IMR-90 (cell line): ENCODE data around the gene SSBP3. TPM values are rescaled to one million over a fixed set of nuclear protein-coding genes. Genes with fewer than 3 reads are reported as not detected.

Source experiments
- ATAC-seq: fragments of 200-7000 bp; cut with Tn5 transposase; 2 replicates; pipeline ENCODE4 v1.9.1; 2020; ENCODE audit warnings: low read depth, mild to moderate bottlenecking, moderate library complexity
- BruUV-seq: library from RNA; stranded (reverse); fragments of 400-500 nt; replicated peaks from 2 replicates; lab custom pipeline; 2021; lab: Mats Ljungman, UMichigan
- CTCF ChIA-PET: fragments of 300-600 bp; formaldehyde crosslinking; extraction: SDS; loops from one replicate; lab custom pipeline; 2021; ENCODE audit warnings: antibody characterized with exemption; lab: Yijun Ruan, JAX
- POLR2A ChIA-PET: fragments of 300-600 bp; sonication (Branson Sonifier 250); formaldehyde crosslinking; loops from one replicate; lab custom pipeline; 2022; ENCODE audit warnings: antibody characterized with exemption; ENCODE audit not compliant: unreplicated experiment; lab: Charles Lee
- DNase-seq: peaks from one replicate; pipeline ENCODE4 v3.0.0; 2013
- H2AFZ ChIP-seq: replicated peaks from 2 replicates; pipeline ENCODE3; 2013; ENCODE audit warnings: low read length, mild to moderate bottlenecking; ENCODE audit not compliant: poor library complexity
- H2AK5ac ChIP-seq: 2 replicates; pipeline ENCODE4 v1.6.1; 2013; ENCODE audit warnings: low read depth, low read length, inconsistent platforms
- H2AK9ac ChIP-seq: replicated peaks from 2 replicates; pipeline ENCODE3; 2013; ENCODE audit warnings: mild to moderate bottlenecking, low read depth, low read length, moderate library complexity; ENCODE audit not compliant: poor library complexity
- H2BK120ac ChIP-seq: 2 replicates; pipeline ENCODE4 v1.6.1; 2013; ENCODE audit warnings: low read depth, low read length, inconsistent platforms
- H2BK15ac ChIP-seq: 3 replicates; pipeline ENCODE4 v1.6.1; 2013; ENCODE audit warnings: low read depth, low read length, inconsistent platforms
- H2BK20ac ChIP-seq: 2 replicates; pipeline ENCODE4 v1.6.1; 2013; ENCODE audit warnings: low read depth, mild to moderate bottlenecking, inconsistent platforms, low read length, moderate library complexity
- H2BK5ac ChIP-seq: 2 replicates; pipeline ENCODE4 v1.6.1; 2013; ENCODE audit warnings: mild to moderate bottlenecking, low read depth, low read length, inconsistent platforms; ENCODE audit not compliant: poor library complexity, severe bottlenecking
- H3K14ac ChIP-seq: replicated peaks from 2 replicates; pipeline ENCODE4 v1.6.1; 2013; ENCODE audit warnings: low read depth, low read length, inconsistent platforms
- H3K18ac ChIP-seq: 2 replicates; pipeline ENCODE4 v1.6.1; 2013; ENCODE audit warnings: low read depth, low read length, control low read depth
- H3K23ac ChIP-seq: 2 replicates; pipeline ENCODE4 v1.6.1; 2013; ENCODE audit warnings: low read depth, low read length, inconsistent platforms
- H3K27ac ChIP-seq: 2 replicates; pipeline ENCODE4 v1.5.1; 2013; ENCODE audit warnings: mild to moderate bottlenecking, control low read depth, low read length; ENCODE audit not compliant: insufficient read depth
- H3K27me3 ChIP-seq: 2 replicates; pipeline ENCODE4 v1.6.1; 2013; ENCODE audit warnings: low read length; ENCODE audit not compliant: control insufficient read depth, insufficient read depth
- H3K36me3 ChIP-seq: 2 replicates; pipeline ENCODE4 v1.6.1; 2013; ENCODE audit warnings: low read length, mixed read lengths; ENCODE audit not compliant: control insufficient read depth, insufficient read depth
- H3K4ac ChIP-seq: 2 replicates; pipeline ENCODE4 v1.6.1; 2013; ENCODE audit warnings: low read depth, low read length, inconsistent platforms
- H3K4me1 ChIP-seq: 2 replicates; pipeline ENCODE4 v1.6.1; 2013; ENCODE audit warnings: low read length, mixed read lengths; ENCODE audit not compliant: control insufficient read depth, insufficient read depth
- H3K4me2 ChIP-seq: 2 replicates; pipeline ENCODE4 v1.6.1; 2013; ENCODE audit warnings: low read depth, mild to moderate bottlenecking, control low read depth, low read length, moderate library complexity
- H3K4me3 ChIP-seq: 2 replicates; pipeline ENCODE4 v1.5.1; 2013; ENCODE audit warnings: low read depth, mild to moderate bottlenecking, control low read depth, low read length, moderate library complexity; ENCODE audit not compliant: insufficient read depth
- H3K56ac ChIP-seq: 2 replicates; pipeline ENCODE4 v1.6.1; 2013; ENCODE audit warnings: low read length, inconsistent platforms; ENCODE audit not compliant: insufficient read depth; ENCODE audit errors: extremely low read depth
- H3K79me1 ChIP-seq, 2 experiments: 2 replicates each; pipeline ENCODE4 v1.6.1; 2013; ENCODE audit warnings: low read length in 2 of 2, inconsistent platforms in 1 of 2, low read depth in 1 of 2
- H3K9ac ChIP-seq: 2 replicates; pipeline ENCODE4 v1.6.1; 2013; ENCODE audit warnings: low read depth, low read length, control low read depth
- H3K9me1 ChIP-seq: 2 replicates; pipeline ENCODE4 v1.6.1; 2013; ENCODE audit warnings: low read length, inconsistent platforms; ENCODE audit not compliant: insufficient read depth
- H3K9me3 ChIP-seq: 2 replicates; pipeline ENCODE4 v1.6.1; 2013; ENCODE audit warnings: low read length; ENCODE audit not compliant: control insufficient read depth, insufficient read depth
- H4K20me1 ChIP-seq: 2 replicates; pipeline ENCODE4 v1.6.1; 2013; ENCODE audit warnings: low read length, inconsistent platforms; ENCODE audit not compliant: insufficient read depth
- H4K5ac ChIP-seq: 2 replicates; pipeline ENCODE4 v1.6.1; 2013; ENCODE audit warnings: mild to moderate bottlenecking, low read depth, low read length, control low read depth
- H4K8ac ChIP-seq, 2 experiments: 2 replicates each; pipeline ENCODE4 v1.6.1; 2013; ENCODE audit warnings: low read depth in 2 of 2, low read length in 2 of 2, control low read depth in 1 of 2, inconsistent platforms in 1 of 2
- H4K91ac ChIP-seq: 2 replicates; pipeline ENCODE4 v1.6.1; 2013; ENCODE audit warnings: low read depth, low read length, inconsistent platforms; ENCODE audit not compliant: insufficient read depth
- BHLHE40 ChIP-seq: fragments of 150-350 bp; IDR thresholded peaks from 2 replicates; pipeline ENCODE4 v1.6.1; 2016; ENCODE audit warnings: mild to moderate bottlenecking, low read depth, low read length
- CHD1 ChIP-seq: IDR thresholded peaks from 2 replicates; pipeline ENCODE4 v1.6.1; 2012; ENCODE audit warnings: low read depth, low read length, improper control_type of control experiment
- ELK1 ChIP-seq: fragments of 150-350 bp; IDR thresholded peaks from 2 replicates; pipeline ENCODE4 v1.6.1; 2016; ENCODE audit warnings: low read depth, mild to moderate bottlenecking, low read length, moderate library complexity, borderline replicate concordance
- FOS ChIP-seq: fragments of 150-350 bp; IDR thresholded peaks from 2 replicates; pipeline ENCODE4 v1.6.1; 2016; ENCODE audit warnings: low read depth, low read length
- MAFK ChIP-seq: IDR thresholded peaks from 2 replicates; pipeline ENCODE4 v1.6.1; 2012; ENCODE audit warnings: low read depth, low read length, improper control_type of control experiment
- MAZ ChIP-seq: IDR thresholded peaks from 2 replicates; pipeline ENCODE4 v1.6.1; 2012; ENCODE audit warnings: low read depth, mild to moderate bottlenecking, low read length, improper control_type of control experiment, moderate library complexity, borderline replicate concordance
- MXI1 ChIP-seq: IDR thresholded peaks from 2 replicates; pipeline ENCODE4 v1.6.1; 2012; ENCODE audit warnings: low read depth, mild to moderate bottlenecking, low read length, moderate library complexity, borderline replicate concordance
- NFE2L2 ChIP-seq: fragments of 150-350 bp; IDR thresholded peaks from 2 replicates; pipeline ENCODE4 v1.6.1; 2016; ENCODE audit warnings: low read depth, mild to moderate bottlenecking, low read length
- POLR2A ChIP-seq: IDR thresholded peaks from 2 replicates; pipeline ENCODE4 v1.6.1; 2012; ENCODE audit warnings: mild to moderate bottlenecking, low read depth, low read length
- RAD21 ChIP-seq: IDR thresholded peaks from 2 replicates; pipeline ENCODE4 v1.6.1; 2012; ENCODE audit warnings: low read length, improper control_type of control experiment
- RFX5 ChIP-seq: IDR thresholded peaks from 2 replicates; pipeline ENCODE4 v1.8.0; 2012; ENCODE audit warnings: low read depth, mild to moderate bottlenecking, low read length, moderate library complexity
- SMC3 ChIP-seq: fragments of 150-350 bp; IDR thresholded peaks from 2 replicates; pipeline ENCODE4 v1.6.1; 2016; ENCODE audit warnings: low read depth, mild to moderate bottlenecking, antibody characterized with exemption, low read length, moderate library complexity
- WGBS, 2 experiments: methylation state at CpG; one replicate each; pipeline versions ENCODE4 v1.1.5 to v1.1.7; 2013; ENCODE audit warnings: missing lambda C conversion rate in 2 of 2; ENCODE audit not compliant: insufficient read length in 1 of 2; ENCODE audit errors: extremely low coverage in 2 of 2; 5-methylcytosine and 5-hydroxymethylcytosine counted together
- dilution Hi-C: fragments of 300-500 bp; cut with HindIII; formaldehyde crosslinking; loops from one replicate; pipeline ENCODE4 v1.14.3; 2018; ENCODE audit warnings: low sequenced_read_pairs; ENCODE audit not compliant: unreplicated experiment
- in situ Hi-C: fragments of 300-500 bp; cut with MboI; formaldehyde crosslinking; loops from 3 replicates; pipeline ENCODE4 v1.14.3; 2019; ENCODE audit warnings: low sequenced_read_pairs, inconsistent platforms, mixed read lengths
- intact Hi-C: fragments of 100-400 bp; cut with micrococcal nuclease; formaldehyde crosslinking; loops from 2 replicates; pipeline ENCODE4 v1.10.0; 2022
- polyA plus RNA-seq, 3 experiments: library from polyadenylated mRNA; depleted of rRNA; stranded (reverse); fragments of >200 nt; gene quantifications; 2 replicates each; pipeline ENCODE4 v1.2.3, GENCODE V29; 2012; ENCODE audit warnings: low replicate concordance in 1 of 3
- total RNA-seq: library from RNA; depleted of rRNA; stranded (reverse); fragments of >200 nt; gene quantifications from 2 replicates; pipeline ENCODE4 v1.2.3, GENCODE V29; 2012
- TF ChIP-seq, protein P1 (sequence below): conservative IDR thresholded peaks from 2 replicates; pipeline ENCODE4 v1.5.1; 2012; ENCODE audit warnings: mild to moderate bottlenecking, low read depth, low read length, improper control_type of control experiment
- TF ChIP-seq, protein P2 (sequence below): fragments of 150-350 bp; IDR thresholded peaks from 2 replicates; pipeline ENCODE4 v1.6.1; 2017; ENCODE audit warnings: mild to moderate bottlenecking, antibody characterized with exemption, low read length, low read depth

The SSBP3 gene
- total and polyA plus RNA-seq, 2 of the 4 experiments (the other 2 are of a cell fraction) = 10.9 to 39.6 TPM

DNA sequence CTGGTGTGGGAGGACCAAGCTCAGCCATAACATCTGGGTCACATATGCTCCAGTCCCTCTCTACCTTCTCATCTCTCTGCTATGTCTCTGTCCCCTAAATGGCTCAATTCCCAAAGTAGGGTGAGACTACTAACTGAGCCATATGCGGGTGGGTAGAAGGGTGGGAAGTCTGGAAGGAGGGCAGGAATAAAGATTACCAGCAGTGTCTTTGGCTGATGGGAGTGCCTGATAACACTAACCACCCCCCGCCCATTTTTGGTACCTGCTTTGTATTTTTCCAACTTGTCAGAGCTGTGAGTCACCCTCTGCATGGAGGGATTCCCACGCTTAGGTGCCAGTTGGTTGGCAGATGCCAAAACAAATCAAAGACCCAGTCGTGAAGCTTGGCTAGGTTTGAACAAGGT, 14.9 kb upstream of the SSBP3 start:
- H3K9me3 ChIP-seq = no peaks in the 10 kb centered on the region
- H4K20me1 ChIP-seq = no peaks in the 10 kb centered on the region
- H2BK15ac ChIP-seq = no peak overlapping the region
- H4K8ac ChIP-seq = no peak overlapping the region
- no peak overlapping the region for H3K14ac ChIP-seq
- H2BK120ac ChIP-seq = no peak overlapping the region
- POLR2A ChIA-PET = no interaction called here
- no peak overlapping the region for H3K23ac ChIP-seq
- ATAC-seq (no peak), DNase-seq (no peak)
- intact Hi-C loops (no loop called here), in situ Hi-C loops (no loop called here), dilution Hi-C loops (no loop called here)
- no peak overlapping the region for H3K9ac ChIP-seq
- H2BK20ac ChIP-seq = no peak overlapping the region
- no peaks in the 10 kb centered on the region for H3K36me3 ChIP-seq
- H3K4me3 ChIP-seq = no peak overlapping the region
- no peak overlapping the region for H3K27ac ChIP-seq
- CTCF ChIA-PET = interaction anchor here (0.7 kb wide), 1 partner anchor 506 kb away, joined by 3 read pairs; no protein-coding TSS in a partner anchor
- WGBS, 2 experiments = 57% methylated on average over 1 of the region's 4 CpGs; no CpG with 5 or more reads in 1 of the 2 experiments
- H3K9me1 ChIP-seq = no peaks in the 10 kb centered on the region
- H2BK5ac ChIP-seq = no peak overlapping the region
- H2AK9ac ChIP-seq = no peak overlapping the region
- TF ChIP-seq, protein P1, sequence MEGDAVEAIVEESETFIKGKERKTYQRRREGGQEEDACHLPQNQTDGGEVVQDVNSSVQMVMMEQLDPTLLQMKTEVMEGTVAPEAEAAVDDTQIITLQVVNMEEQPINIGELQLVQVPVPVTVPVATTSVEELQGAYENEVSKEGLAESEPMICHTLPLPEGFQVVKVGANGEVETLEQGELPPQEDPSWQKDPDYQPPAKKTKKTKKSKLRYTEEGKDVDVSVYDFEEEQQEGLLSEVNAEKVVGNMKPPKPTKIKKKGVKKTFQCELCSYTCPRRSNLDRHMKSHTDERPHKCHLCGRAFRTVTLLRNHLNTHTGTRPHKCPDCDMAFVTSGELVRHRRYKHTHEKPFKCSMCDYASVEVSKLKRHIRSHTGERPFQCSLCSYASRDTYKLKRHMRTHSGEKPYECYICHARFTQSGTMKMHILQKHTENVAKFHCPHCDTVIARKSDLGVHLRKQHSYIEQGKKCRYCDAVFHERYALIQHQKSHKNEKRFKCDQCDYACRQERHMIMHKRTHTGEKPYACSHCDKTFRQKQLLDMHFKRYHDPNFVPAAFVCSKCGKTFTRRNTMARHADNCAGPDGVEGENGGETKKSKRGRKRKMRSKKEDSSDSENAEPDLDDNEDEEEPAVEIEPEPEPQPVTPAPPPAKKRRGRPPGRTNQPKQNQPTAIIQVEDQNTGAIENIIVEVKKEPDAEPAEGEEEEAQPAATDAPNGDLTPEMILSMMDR = no peak
- TF ChIP-seq ELK1 (no peak), BHLHE40 (no peak), MXI1 (no peak), FOS (no peak), RAD21 (no peak), POLR2A (no peak), SMC3 (no peak), MAFK (no peak), RFX5 (no peak), CHD1 (no peak), NFE2L2 (no peak), MAZ (no peak)
- TF ChIP-seq, protein P2, sequence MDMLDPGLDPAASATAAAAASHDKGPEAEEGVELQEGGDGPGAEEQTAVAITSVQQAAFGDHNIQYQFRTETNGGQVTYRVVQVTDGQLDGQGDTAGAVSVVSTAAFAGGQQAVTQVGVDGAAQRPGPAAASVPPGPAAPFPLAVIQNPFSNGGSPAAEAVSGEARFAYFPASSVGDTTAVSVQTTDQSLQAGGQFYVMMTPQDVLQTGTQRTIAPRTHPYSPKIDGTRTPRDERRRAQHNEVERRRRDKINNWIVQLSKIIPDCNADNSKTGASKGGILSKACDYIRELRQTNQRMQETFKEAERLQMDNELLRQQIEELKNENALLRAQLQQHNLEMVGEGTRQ = no peak
- no TSS peak for BruUV-seq
- H3K4me2 ChIP-seq = no peak overlapping the region
- H3K79me1 ChIP-seq = no peaks in the 10 kb centered on the region
- H3K4me1 ChIP-seq = no peaks in the 10 kb centered on the region
- no peak overlapping the region for H3K18ac ChIP-seq
- H3K4ac ChIP-seq = no peak overlapping the region
- H4K91ac ChIP-seq = no peak overlapping the region
- H2AFZ ChIP-seq = no peak overlapping the region
- H3K56ac ChIP-seq = no peak overlapping the region
- no peak overlapping the region for H4K5ac ChIP-seq
- H2AK5ac ChIP-seq = no peak overlapping the region
- H3K27me3 ChIP-seq = peaks cover 17% of the 10 kb centered on the region
